ENCODE data around the gene FOCAD. TPM values are rescaled to one million over a fixed set of nuclear protein-coding genes. Genes with fewer than 3 reads are reported as not detected.

FOCAD gene
- total and polyA plus RNA-seq, 10 of the 15 experiments (the other 5 are each of a cell fraction or from before 2014, with no cell fraction given), result 13.7 to 93.0 (median 41.8) TPM

DNA sequence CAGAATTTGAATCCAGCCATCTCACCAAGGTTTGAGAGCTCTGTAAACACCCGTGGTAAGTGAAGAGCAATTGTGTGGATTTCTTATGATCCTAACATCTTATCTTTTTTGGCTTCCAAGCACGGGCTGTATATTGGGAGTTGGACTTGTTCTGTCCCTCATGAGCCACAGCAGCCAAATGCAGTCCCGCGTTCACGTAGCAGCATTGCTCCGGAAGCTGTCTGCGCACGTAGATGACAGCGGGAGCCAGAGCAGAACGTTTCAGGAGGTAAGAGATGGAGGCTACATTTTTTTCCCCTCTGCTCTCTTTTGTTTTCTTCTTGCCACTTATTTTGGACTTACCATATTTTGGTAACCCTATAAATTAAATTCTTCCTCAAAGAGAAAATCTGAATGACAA is 260.4 kb downstream of the FOCAD start (continued):
- no peak for TF ChIP-seq ZBTB11 (CRISPR knock-in tag; IDR thresholded peaks at IDR 0.05)
- TF ChIP-seq ASH2L (IDR thresholded peaks at IDR 0.05; ENCODE audit: borderline replicate concordance, low read depth), result no peak
- TF ChIP-seq ESRRA (IDR thresholded peaks at IDR 0.05; ENCODE audit: low read length), result no peak
- TF ChIP-seq KDM1A (IDR thresholded peaks at IDR 0.05; ENCODE audit: borderline replicate concordance), result no peak
- TF ChIP-seq STAT1 (conservative IDR thresholded peaks at IDR 0.05), result no peak
- TF ChIP-seq, protein P1, sequence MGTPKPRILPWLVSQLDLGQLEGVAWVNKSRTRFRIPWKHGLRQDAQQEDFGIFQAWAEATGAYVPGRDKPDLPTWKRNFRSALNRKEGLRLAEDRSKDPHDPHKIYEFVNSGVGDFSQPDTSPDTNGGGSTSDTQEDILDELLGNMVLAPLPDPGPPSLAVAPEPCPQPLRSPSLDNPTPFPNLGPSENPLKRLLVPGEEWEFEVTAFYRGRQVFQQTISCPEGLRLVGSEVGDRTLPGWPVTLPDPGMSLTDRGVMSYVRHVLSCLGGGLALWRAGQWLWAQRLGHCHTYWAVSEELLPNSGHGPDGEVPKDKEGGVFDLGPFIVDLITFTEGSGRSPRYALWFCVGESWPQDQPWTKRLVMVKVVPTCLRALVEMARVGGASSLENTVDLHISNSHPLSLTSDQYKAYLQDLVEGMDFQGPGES (IDR thresholded peaks at IDR 0.05), result no peak
- TF ChIP-seq DPF2 (IDR thresholded peaks at IDR 0.05), result no peak

- no peak overlapping the region for H3K4me3 ChIP-seq
- ChIA-PET SMC1A (ENCODE audit: uncharacterized antibody, unreplicated experiment) (interaction anchor here (0.9 to 5.7 kb wide), 4 partner anchors 160 to 588 kb away, joined by 3 to 80 read pairs (median 4); no protein-coding TSS in a partner anchor), CTCF (interaction anchor here (0.6 to 2.2 kb wide), 2 partner anchors 258 to 321 kb away, joined by 3 to 6 read pairs; no protein-coding TSS in a partner anchor), POLR2A (no interaction called here), RAD21 (ENCODE audit: unreplicated experiment) (no interaction called here)
- DNase-seq (ENCODE audit: low read depth, low spot score) (no peak), ATAC-seq (no peak), FAIRE-seq (no peak)
- no peaks in the 10 kb centered on the region for H3K9me3 ChIP-seq (replicated peaks; ENCODE audit: control insufficient read depth, insufficient read depth, low read length)
- H3K27ac ChIP-seq (ENCODE audit: control insufficient read depth, insufficient read depth), result no peak overlapping the region
- no peaks in the 10 kb centered on the region for H3K27me3 ChIP-seq (replicated peaks in 1 of 2; ENCODE audit: control insufficient read depth in 2 of 2, insufficient read depth in 2 of 2, low read length in 1 of 2)
- H3K4me2 ChIP-seq (ENCODE audit: control insufficient read depth, insufficient read depth), result no peak overlapping the region
- BruUV-seq (replicated peaks), result no TSS peak
- no peak for TF ChIP-seq PBX3 (IDR thresholded peaks at IDR 0.05; ENCODE audit: insufficient replicate concordance, low read depth, low read length)
- TF ChIP-seq HDGF (IDR thresholded peaks at IDR 0.05), result no peak
- TF ChIP-seq MAX (IDR thresholded peaks at IDR 0.05; ENCODE audit: low read depth, low read length), result no peak
- TF ChIP-seq MXI1 (IDR thresholded peaks at IDR 0.05; ENCODE audit: low read depth, low read length), result no peak
- no peak for TF ChIP-seq GATAD2B (conservative IDR thresholded peaks at IDR 0.05; ENCODE audit: low read depth)
- no peak for TF ChIP-seq IKZF2 (IDR thresholded peaks at IDR 0.05)
- no peak for TF ChIP-seq ATF7 (IDR thresholded peaks at IDR 0.05; ENCODE audit: low read depth)
- H4K20me1 ChIP-seq (ENCODE audit: control insufficient read depth, insufficient read depth), result no peaks in the 10 kb centered on the region
- peaks cover 5 to 10% of the 10 kb centered on the region in 2 experiments for H3K36me3 ChIP-seq (ENCODE audit: control insufficient read depth in 2 of 2, insufficient read depth in 2 of 2, low read length in 1 of 2)
- no peaks in the 10 kb centered on the region for H3K4me1 ChIP-seq (ENCODE audit: control insufficient read depth, insufficient read depth, low read length)
- in situ Hi-C loops (cut with MboI) (no loop called here), intact Hi-C loops (cut with micrococcal nuclease; ENCODE audit: unreplicated experiment) (loop anchor here (10.0 kb wide), 1 partner anchor 740 kb away; no protein-coding TSS in a partner anchor)
- H3K9ac ChIP-seq (ENCODE audit: control insufficient read depth, insufficient read depth, low read length), result no peak overlapping the region
- H3K79me2 ChIP-seq (ENCODE audit: control insufficient read depth, insufficient read depth, low read length), result no peaks in the 10 kb centered on the region
- no peak overlapping the region for H2AFZ ChIP-seq (ENCODE audit: control insufficient read depth, low read depth, low read length)
- 70% methylated on average over 3 of the region's 3 CpGs for WGBS (ENCODE audit: insufficient coverage, insufficient replicate concordance, low lambda C conversion rate, missing lambda C conversion rate)
Measured at GRCh38 chr9:20945269-20945668, 261.2 kb downstream of the FOCAD start.
